Measurements from ENCODE around the gene CTNNBL1. TPM values are rescaled to one million over a fixed set of nuclear protein-coding genes. Genes with fewer than 3 reads are reported as not detected.
"Not testable (repeated sequence)": the region's sequence is repeated elsewhere in the genome, so short reads cannot be mapped to it uniquely, and the experiment has no call there.

CTNNBL1 gene
- total RNA-seq, 1 donor from 2014 or later = 33.3 TPM

- Histone ChIP-seq H3K9me3 (no peaks in the 10 kb centered on the region), H3K27me3 (no peaks in the 10 kb centered on the region), H3K4me3 (no peak overlapping the region), H3K27ac (no peak overlapping the region), H3K4me1 (peaks cover 0 to 4% of the 10 kb centered on the region in 2 donors), H3K36me3 (no peaks in the 10 kb centered on the region)
- DNase-seq (ENCODE audit: low spot score in 2 of 2) = no peak
- intact Hi-C loops (cut with DNase I) = no loop called here
- TF ChIP-seq, protein P1, sequence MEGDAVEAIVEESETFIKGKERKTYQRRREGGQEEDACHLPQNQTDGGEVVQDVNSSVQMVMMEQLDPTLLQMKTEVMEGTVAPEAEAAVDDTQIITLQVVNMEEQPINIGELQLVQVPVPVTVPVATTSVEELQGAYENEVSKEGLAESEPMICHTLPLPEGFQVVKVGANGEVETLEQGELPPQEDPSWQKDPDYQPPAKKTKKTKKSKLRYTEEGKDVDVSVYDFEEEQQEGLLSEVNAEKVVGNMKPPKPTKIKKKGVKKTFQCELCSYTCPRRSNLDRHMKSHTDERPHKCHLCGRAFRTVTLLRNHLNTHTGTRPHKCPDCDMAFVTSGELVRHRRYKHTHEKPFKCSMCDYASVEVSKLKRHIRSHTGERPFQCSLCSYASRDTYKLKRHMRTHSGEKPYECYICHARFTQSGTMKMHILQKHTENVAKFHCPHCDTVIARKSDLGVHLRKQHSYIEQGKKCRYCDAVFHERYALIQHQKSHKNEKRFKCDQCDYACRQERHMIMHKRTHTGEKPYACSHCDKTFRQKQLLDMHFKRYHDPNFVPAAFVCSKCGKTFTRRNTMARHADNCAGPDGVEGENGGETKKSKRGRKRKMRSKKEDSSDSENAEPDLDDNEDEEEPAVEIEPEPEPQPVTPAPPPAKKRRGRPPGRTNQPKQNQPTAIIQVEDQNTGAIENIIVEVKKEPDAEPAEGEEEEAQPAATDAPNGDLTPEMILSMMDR (IDR thresholded peaks at IDR 0.05) = no peak
Observed at GRCh38 chr20:37711001-37711400, 17.2 kb downstream of the CTNNBL1 start.

DNA sequence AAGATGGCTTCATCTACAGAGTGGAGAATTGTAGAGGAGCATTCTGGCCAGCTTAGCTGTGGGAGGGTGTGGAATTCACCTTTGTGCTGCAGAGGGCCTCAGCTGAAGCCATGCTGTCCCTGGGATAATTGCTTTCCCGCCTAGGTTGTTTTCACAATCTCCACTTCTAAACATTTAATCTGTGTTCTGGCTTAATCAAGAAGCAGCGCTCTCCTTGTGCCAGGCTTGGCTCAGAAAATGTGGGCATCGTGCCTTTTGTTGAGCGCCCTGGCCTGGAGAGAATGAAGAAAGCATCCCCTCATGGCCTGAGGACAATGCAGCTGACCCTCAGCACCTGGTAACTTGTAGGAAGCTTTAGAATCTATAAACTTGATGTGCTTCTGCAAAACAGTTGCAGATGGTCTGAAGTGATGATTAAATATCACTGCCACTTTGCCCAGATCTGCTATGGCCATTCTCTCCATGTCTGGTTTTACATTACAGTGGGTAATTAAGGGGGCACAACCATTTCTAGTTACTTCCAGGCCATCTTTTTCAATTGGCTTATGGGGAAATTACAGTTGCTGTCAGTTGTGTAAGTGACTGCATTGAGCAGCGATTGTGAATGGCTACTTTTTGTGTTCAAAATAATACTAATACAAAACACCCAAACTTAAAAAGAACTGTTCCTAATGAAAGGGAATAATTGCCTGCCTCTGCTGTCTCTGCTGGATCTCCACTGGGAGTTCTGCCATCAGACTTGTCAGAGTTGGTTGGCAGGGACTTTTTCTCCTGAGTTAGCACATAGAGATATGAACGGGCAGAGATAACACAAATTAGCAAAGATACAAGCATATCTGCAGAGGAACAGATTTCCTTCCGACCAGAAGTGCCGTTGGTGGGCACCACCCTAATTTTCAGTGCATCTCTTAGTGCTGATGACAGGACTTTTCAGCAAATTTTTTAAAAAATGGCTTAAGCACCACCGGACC lies 18.4 kb downstream of the CTNNBL1 start:
- H3K27me3 ChIP-seq = no peaks in the 10 kb centered on the region
- no peaks in the 10 kb centered on the region for H3K36me3 ChIP-seq
- H3K4me1 ChIP-seq = peaks cover 0 to 4% of the 10 kb centered on the region in 2 donors
- no peak overlapping the region for H3K27ac ChIP-seq
- TF ChIP-seq, protein P1 (IDR thresholded peaks at IDR 0.05) = no peak
- H3K9me3 ChIP-seq = no peaks in the 10 kb centered on the region
- DNase-seq (ENCODE audit: low spot score in 2 of 2) = no peak
- intact Hi-C loops (cut with DNase I) = no loop called here
- H3K4me3 ChIP-seq = no peak overlapping the region

DNA sequence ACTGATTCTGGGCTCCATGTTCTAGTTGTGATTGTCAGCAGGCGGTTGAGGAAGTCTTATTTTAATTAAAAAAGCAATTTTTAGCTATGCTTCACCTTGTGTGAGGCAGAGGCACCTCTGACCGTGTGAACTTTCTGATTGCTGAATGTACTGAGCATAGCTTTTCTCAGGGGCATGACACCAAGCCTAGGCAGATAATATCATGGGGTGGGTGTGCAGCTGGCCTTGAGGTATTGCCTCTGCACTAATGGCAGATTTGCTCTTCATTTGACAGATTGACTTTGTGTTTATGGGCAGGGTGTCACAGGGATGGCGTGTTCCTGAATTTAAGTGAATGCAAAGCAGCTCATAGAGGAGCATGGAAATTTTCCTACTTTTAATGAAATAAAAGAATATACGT lies 19.6 kb downstream of the CTNNBL1 start:
- H3K9me3 ChIP-seq = no peaks in the 10 kb centered on the region
- H3K36me3 ChIP-seq = no peaks in the 10 kb centered on the region
- intact Hi-C loops (cut with DNase I) = no loop called here
- no peaks in the 10 kb centered on the region for H3K27me3 ChIP-seq
- peaks cover 0 to 4% of the 10 kb centered on the region in 2 donors for H3K4me1 ChIP-seq
- no peak overlapping the region for H3K27ac ChIP-seq
- no peak overlapping the region for H3K4me3 ChIP-seq
- TF ChIP-seq, protein P1 (IDR thresholded peaks at IDR 0.05) = no peak
- DNase-seq (ENCODE audit: low spot score in 2 of 2) = no peak

- Histone ChIP-seq H3K27me3 (no peaks in the 10 kb centered on the region), H3K4me3 (no peak overlapping the region), H3K9me3 (no peaks in the 10 kb centered on the region)
Observed at GRCh38 chr20:37714978-37715672, 21.3 kb downstream of the CTNNBL1 start.

GRCh38 chr20:37721751-37722150 lies 27.9 kb downstream of the CTNNBL1 start:
- H3K36me3 ChIP-seq = no peaks in the 10 kb centered on the region
- H3K9me3 ChIP-seq = no peaks in the 10 kb centered on the region
- no peak overlapping the region for H3K4me3 ChIP-seq
- no peak for DNase-seq (ENCODE audit: low spot score in 2 of 2)
- H3K27ac ChIP-seq = no peak overlapping the region
- no peaks in the 10 kb centered on the region for H3K27me3 ChIP-seq
- TF ChIP-seq, protein P1 (IDR thresholded peaks at IDR 0.05) = no peak
- intact Hi-C loops (cut with DNase I) = no loop called here
- H3K4me1 ChIP-seq = no peaks in the 10 kb centered on the region

More at GRCh38 chr20:37714978-37715672, 21.3 kb downstream of the CTNNBL1 start:
- peaks cover 0 to 4% of the 10 kb centered on the region in 2 donors for H3K4me1 ChIP-seq
- intact Hi-C loops (cut with DNase I) = no loop called here
- H3K36me3 ChIP-seq = no peaks in the 10 kb centered on the region
- H3K27ac ChIP-seq = no peak overlapping the region
- TF ChIP-seq, protein P1 (IDR thresholded peaks at IDR 0.05) = no peak
- no peak for DNase-seq (ENCODE audit: low spot score in 2 of 2)

- H3K36me3 ChIP-seq; DNase-seq (ENCODE audit: low spot score in 2 of 2); H3K27ac ChIP-seq; H3K9me3 ChIP-seq; H3K27me3 ChIP-seq; H3K4me3 ChIP-seq; intact Hi-C loops (cut with DNase I); H3K4me1 ChIP-seq: not testable (repeated sequence)
Observed at GRCh38 chr20:37722312-37722711, 28.5 kb downstream of the CTNNBL1 start.
